SK-N-SH (cell line): Measurements from ENCODE around the gene MAPKAPK3.

ENCODE experiments used
- CTCF ChIP-seq: fragments of 200-600 bp; sonication (generic); IDR thresholded peaks from 2 replicates; pipeline ENCODE4 v1.6.1; 2017; ENCODE audit warnings: antibody characterized with exemption, mild to moderate bottlenecking, moderate library complexity
- MAX ChIP-seq: IDR thresholded peaks from 2 replicates; pipeline ENCODE4 v1.4.0; 2012; ENCODE audit warnings: low read depth
- RCOR1 ChIP-seq: fragments of 150-350 bp; IDR thresholded peaks from 2 replicates; pipeline ENCODE4 v1.6.1; 2017; ENCODE audit warnings: antibody characterized with exemption, low read length
- SMC3 ChIP-seq: IDR thresholded peaks from 2 replicates; pipeline ENCODE4 v1.6.1; 2012; ENCODE audit warnings: low read depth, low read length, improper control_type of control experiment

GRCh38 chr3:50610992-50611463 lies 5.9 kb upstream of the MAPKAPK3 start:
- no peak for TF ChIP-seq MAX
- TF ChIP-seq CTCF = no peak
- no peak for TF ChIP-seq RCOR1
- TF ChIP-seq SMC3 = no peak
